Stimulated activated CD4-positive, alpha-beta T cell treated with anti-CD3 and anti-CD28 coated beads, Interleukin-4, amount 100 ng/mL, for 4 hours (primary cell): ENCODE measurements around the gene PRC1.
"Not testable (repeated sequence)": the region's sequence is repeated elsewhere in the genome, so short reads cannot be mapped to it uniquely, and the experiment has no call there.

Experiments
- DNase-seq, 2 experiments: peaks; one replicate each; pipeline ENCODE4 v3.0.0-alpha.2; 2020

The PRC1 gene

GRCh38 chr15:90994417-90995311, at the start of gene PRC1:
Gene PRC1 (minus strand): TSS chr15:90994535. CDS start chr15:90994417, 118 bp downstream.
- DNase-seq, result peak; percentile 95 to 98

- DNase-seq, result no peak
Measured at GRCh38 chr15:91043202-91043874, 49.0 kb upstream of the PRC1 start.

GRCh38 chr15:91040856-91041255, 46.5 kb upstream of the PRC1 start:
- DNase-seq, result no peak

- no peak for DNase-seq
Measured at GRCh38 chr15:91039996-91040395, 45.7 kb upstream of the PRC1 start.

- peak; percentile 31 to 33 for DNase-seq
Measured at GRCh38 chr15:91032919-91033803, 38.8 kb upstream of the PRC1 start.

GRCh38 chr15:91031796-91032195, 37.5 kb upstream of the PRC1 start:
- no peak for DNase-seq

- no peak for DNase-seq
Measured at GRCh38 chr15:91027677-91028076, 33.3 kb upstream of the PRC1 start.

GRCh38 chr15:91023720-91024119, 29.4 kb upstream of the PRC1 start:
- DNase-seq, result no peak

GRCh38 chr15:91022832-91023129, 28.4 kb upstream of the PRC1 start:
- DNase-seq, result no peak

GRCh38 chr15:91022075-91022831, 27.9 kb upstream of the PRC1 start, which contains the start of gene VPS33B:
Gene VPS33B (minus strand): TSS chr15:91022594. CDS start chr15:91022249, 345 bp downstream.
- DNase-seq, result peak; percentile 69 to 78

GRCh38 chr15:91021516-91022074, 27.3 kb upstream of the PRC1 start:
- no peak for DNase-seq

GRCh38 chr15:91018158-91018557, 23.8 kb upstream of the PRC1 start:
- DNase-seq, result no peak

- DNase-seq, result no peak
Measured at GRCh38 chr15:91017716-91018115, 23.4 kb upstream of the PRC1 start.

GRCh38 chr15:91013701-91014100, 19.4 kb upstream of the PRC1 start:
- DNase-seq, result not testable (repeated sequence)

- DNase-seq, result no peak
Measured at GRCh38 chr15:91007266-91007665, 12.9 kb upstream of the PRC1 start.

- DNase-seq, result no peak
Measured at GRCh38 chr15:91001209-91001608, 6.9 kb upstream of the PRC1 start.

GRCh38 chr15:90998737-90999136, 4.4 kb upstream of the PRC1 start:
- no peak for DNase-seq

- DNase-seq, result no peak
Measured at GRCh38 chr15:90994059-90994416, 297 bp downstream of the PRC1 start.

- no peak for DNase-seq
Measured at GRCh38 chr15:90991587-90992285, 2.6 kb downstream of the PRC1 start.

- no peak for DNase-seq
Measured at GRCh38 chr15:90990446-90990845, 3.9 kb downstream of the PRC1 start.

- no peak for DNase-seq
Measured at GRCh38 chr15:90989040-90989768, 5.1 kb downstream of the PRC1 start.
